Measurements from ENCODE around the gene POU3F2. TPM values are rescaled to one million over a fixed set of nuclear protein-coding genes. Genes with fewer than 3 reads are reported as not detected.
A peak's percentile ranks its signal among the peaks of the same experiment; 100 is the strongest.

The POU3F2 gene
- total RNA-seq, 1 donor from 2014 or later: not detected

GRCh38 chr6:98833307-98834059 is 891 bp upstream of the POU3F2 start:
- Mint-ChIP-seq H3K9me3 (no peaks in the 10 kb centered on the region), H3K4me3 (peak overlapping the region; percentile 89), H3K36me3 (ENCODE audit: low read depth) (no peaks in the 10 kb centered on the region), H3K27me3 (peaks cover 68% of the 10 kb centered on the region), H3K27ac (no peak overlapping the region), H3K4me1 (peaks cover 53% of the 10 kb centered on the region)
- DNase-seq: no peak
- intact Hi-C loops (cut with micrococcal nuclease): loop anchor here (1.0 to 10.0 kb wide), 7 partner anchors 12 to 1936 kb away; partner anchors contain the start of genes FBXL4, KLHL32, MMS22L and NDUFAF4
- peak; percentile 18 for ATAC-seq (ENCODE audit: low read depth)
- CTCF ChIA-PET: no interaction called here
- no peak for TF ChIP-seq CTCF (IDR thresholded peaks at IDR 0.05)
- POLR2A ChIA-PET: interaction anchor here (1.1 kb wide), 1 partner anchor 1165 kb away, joined by 4 read pairs; no protein-coding TSS in a partner anchor

- CTCF ChIA-PET: no interaction called here
- no peak for DNase-seq
- intact Hi-C loops (cut with micrococcal nuclease): loop anchor here (2.0 to 10.0 kb wide), 3 partner anchors 111 to 1911 kb away; partner anchors contain the start of genes FBXL4, KLHL32 and MMS22L
- Mint-ChIP-seq H3K9me3 (no peaks in the 10 kb centered on the region), H3K36me3 (ENCODE audit: low read depth) (no peaks in the 10 kb centered on the region), H3K4me1 (peaks cover 47% of the 10 kb centered on the region), H3K27me3 (peaks cover 62% of the 10 kb centered on the region), H3K27ac (no peak overlapping the region), H3K4me3 (peak overlapping the region; percentile 16)
- no peak for TF ChIP-seq CTCF (IDR thresholded peaks at IDR 0.05)
- ATAC-seq (ENCODE audit: low read depth): no peak
- POLR2A ChIA-PET: no interaction called here
Measured at GRCh38 chr6:98835149-98836024, 1.0 kb downstream of the POU3F2 start.

GRCh38 chr6:98836025-98836961 is 1.9 kb downstream of the POU3F2 start:
- peaks cover 40% of the 10 kb centered on the region for H3K4me1 Mint-ChIP-seq
- H3K27ac Mint-ChIP-seq: no peak overlapping the region
- intact Hi-C loops (cut with micrococcal nuclease): loop anchor here (10.0 kb wide), 1 partner anchor 1911 kb away; the partner anchor contains the start of gene KLHL32
- TF ChIP-seq CTCF (IDR thresholded peaks at IDR 0.05): no peak
- POLR2A ChIA-PET: no interaction called here
- peak overlapping the region; percentile 61 for H3K4me3 Mint-ChIP-seq
- DNase-seq (no peak), ATAC-seq (ENCODE audit: low read depth) (no peak)
- no peaks in the 10 kb centered on the region for H3K9me3 Mint-ChIP-seq
- CTCF ChIA-PET: no interaction called here
- H3K27me3 Mint-ChIP-seq: peaks cover 59% of the 10 kb centered on the region
- H3K36me3 Mint-ChIP-seq (ENCODE audit: low read depth): no peaks in the 10 kb centered on the region

- TF ChIP-seq CTCF (IDR thresholded peaks at IDR 0.05): no peak
- no peak for DNase-seq
- ATAC-seq (ENCODE audit: low read depth): no peak
- CTCF ChIA-PET: no interaction called here
- POLR2A ChIA-PET: no interaction called here
- peaks cover 32% of the 10 kb centered on the region for H3K4me1 Mint-ChIP-seq
- no peak overlapping the region for H3K27ac Mint-ChIP-seq
- H3K4me3 Mint-ChIP-seq: no peak overlapping the region
- no peaks in the 10 kb centered on the region for H3K9me3 Mint-ChIP-seq
- H3K27me3 Mint-ChIP-seq: peaks cover 61% of the 10 kb centered on the region
- no peaks in the 10 kb centered on the region for H3K36me3 Mint-ChIP-seq (ENCODE audit: low read depth)
- intact Hi-C loops (cut with micrococcal nuclease): loop anchor here (10.0 kb wide), 1 partner anchor 1912 kb away; the partner anchor contains the start of gene KLHL32
Measured at GRCh38 chr6:98836962-98837944, 2.9 kb downstream of the POU3F2 start.
